Tibial nerve (tissue), 4 donors: Measurements from ENCODE around the gene ALDH18A1.

Experiments used
- CTCF ChIP-seq, 5 experiments: fragments of 200-600 bp in 3 of 5; fragments of 450-650 bp in 2 of 5; sonication (generic) in 3 of 5; IDR thresholded peaks; one replicate each; pipeline ENCODE4 v1.5.1; 2016 to 2019; ENCODE audit warnings: antibody characterized with exemption in 5 of 5, mild to moderate bottlenecking in 3 of 5, moderate library complexity in 2 of 5
- EP300 ChIP-seq, 2 donors: sonication (generic); formaldehyde crosslinking; IDR thresholded peaks; one replicate each; pipeline ENCODE4 v1.6.1; 2017; ENCODE audit warnings: antibody characterized with exemption in 2 of 2, mild to moderate bottlenecking in 1 of 2
- POLR2A ChIP-seq, 2 donors: fragments of 450-650 bp; IDR thresholded peaks; one replicate each; pipeline ENCODE4 v1.6.1; 2017; ENCODE audit warnings: antibody characterized with exemption in 2 of 2, mild to moderate bottlenecking in 2 of 2, moderate library complexity in 2 of 2

GRCh38 chr10:95683966-95684365 lies 27.5 kb upstream of the ALDH18A1 start:
- TF ChIP-seq POLR2A (IDR thresholded peaks at IDR 0.05): no peak
- no peak for TF ChIP-seq CTCF (IDR thresholded peaks at IDR 0.05)
- TF ChIP-seq EP300 (IDR thresholded peaks at IDR 0.05): no peak
